Thyroid gland (tissue), 4 donors: ENCODE data around the gene ADGRB3.

Source experiments
- POLR2A ChIP-seq, 2 donors: fragments of 450-650 bp; IDR thresholded peaks; one replicate each; pipeline ENCODE4 v1.6.1; 2017; ENCODE audit warnings: antibody characterized with exemption in 2 of 2, mild to moderate bottlenecking in 2 of 2, moderate library complexity in 1 of 2
- TF ChIP-seq, protein P1 (sequence below), 6 experiments: fragments of 200-600 bp in 3 of 6; fragments of 450-650 bp in 3 of 6; sonication (generic) in 3 of 6; IDR thresholded peaks; one replicate each; pipeline ENCODE4 v1.5.1; 2016 to 2019; ENCODE audit warnings: antibody characterized with exemption in 6 of 6, mild to moderate bottlenecking in 2 of 6, inconsistent platforms in 1 of 6, moderate library complexity in 1 of 6

- TF ChIP-seq, protein P1, sequence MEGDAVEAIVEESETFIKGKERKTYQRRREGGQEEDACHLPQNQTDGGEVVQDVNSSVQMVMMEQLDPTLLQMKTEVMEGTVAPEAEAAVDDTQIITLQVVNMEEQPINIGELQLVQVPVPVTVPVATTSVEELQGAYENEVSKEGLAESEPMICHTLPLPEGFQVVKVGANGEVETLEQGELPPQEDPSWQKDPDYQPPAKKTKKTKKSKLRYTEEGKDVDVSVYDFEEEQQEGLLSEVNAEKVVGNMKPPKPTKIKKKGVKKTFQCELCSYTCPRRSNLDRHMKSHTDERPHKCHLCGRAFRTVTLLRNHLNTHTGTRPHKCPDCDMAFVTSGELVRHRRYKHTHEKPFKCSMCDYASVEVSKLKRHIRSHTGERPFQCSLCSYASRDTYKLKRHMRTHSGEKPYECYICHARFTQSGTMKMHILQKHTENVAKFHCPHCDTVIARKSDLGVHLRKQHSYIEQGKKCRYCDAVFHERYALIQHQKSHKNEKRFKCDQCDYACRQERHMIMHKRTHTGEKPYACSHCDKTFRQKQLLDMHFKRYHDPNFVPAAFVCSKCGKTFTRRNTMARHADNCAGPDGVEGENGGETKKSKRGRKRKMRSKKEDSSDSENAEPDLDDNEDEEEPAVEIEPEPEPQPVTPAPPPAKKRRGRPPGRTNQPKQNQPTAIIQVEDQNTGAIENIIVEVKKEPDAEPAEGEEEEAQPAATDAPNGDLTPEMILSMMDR (IDR thresholded peaks at IDR 0.05) = no peak
- no peak for TF ChIP-seq POLR2A (IDR thresholded peaks at IDR 0.05)
These were observed 510.0 kb downstream of the ADGRB3 start for GRCh38 chr6:69145062-69145461.
